SK-N-SH treated with all-trans-retinoic acid at 6 μM for 48 hours (cell line): Measurements from ENCODE around the gene SIM2.

Experiments used
- ATAC-seq: fragments of 200-7000 bp; cut with Tn5 transposase; 3 replicates; pipeline ENCODE4 v1.9.1; 2020; ENCODE audit warnings: mild to moderate bottlenecking, moderate library complexity
- ARNTL ChIP-seq: fragments of 450-650 bp; formaldehyde crosslinking; IDR thresholded peaks from 2 replicates; pipeline ENCODE4 v1.5.0; 2020; ENCODE audit warnings: low read depth, mild to moderate bottlenecking, moderate library complexity, borderline replicate concordance
- BACH2 ChIP-seq: fragments of 250-450 bp; sonication (Bioruptor Pico); IDR thresholded peaks from 2 replicates; pipeline ENCODE4 v1.9.0; 2021; ENCODE audit warnings: mild to moderate bottlenecking, borderline replicate concordance
- CREB5 ChIP-seq: fragments of 250-450 bp; sonication (Bioruptor Pico); IDR thresholded peaks from 2 replicates; pipeline ENCODE4 v1.5.1; 2020; ENCODE audit warnings: low read depth, mild to moderate bottlenecking, moderate library complexity
- CSDC2 ChIP-seq: fragments of 250-450 bp; sonication (Bioruptor Pico); IDR thresholded peaks from 2 replicates; pipeline ENCODE4 v1.5.0; 2020; ENCODE audit warnings: mild to moderate bottlenecking, moderate library complexity
- ESRRG ChIP-seq: fragments of 250-450 bp; sonication (Bioruptor Pico); IDR thresholded peaks from 2 replicates; pipeline ENCODE4 v1.6.1; 2021; ENCODE audit warnings: mild to moderate bottlenecking
- GLIS3 ChIP-seq: fragments of 250-450 bp; sonication (Bioruptor Pico); IDR thresholded peaks from 2 replicates; pipeline ENCODE4 v1.5.0; 2020; ENCODE audit warnings: mild to moderate bottlenecking, moderate library complexity
- ISL1 ChIP-seq: fragments of 250-450 bp; sonication (Bioruptor Pico); IDR thresholded peaks from 2 replicates; pipeline ENCODE4 v2.1.2; 2022; ENCODE audit warnings: mild to moderate bottlenecking, moderate library complexity
- OSR1 ChIP-seq: fragments of 250-450 bp; sonication (Bioruptor Pico); IDR thresholded peaks from 2 replicates; pipeline ENCODE4 v1.8.0; 2022; ENCODE audit warnings: moderate library complexity, mild to moderate bottlenecking, inconsistent platforms
- PATZ1 ChIP-seq: fragments of 250-450 bp; sonication (Bioruptor Pico); IDR thresholded peaks from 2 replicates; pipeline ENCODE4 v1.8.0; 2020; ENCODE audit warnings: mild to moderate bottlenecking, moderate library complexity, borderline replicate concordance
- PPARA ChIP-seq: fragments of 250-450 bp; sonication (Bioruptor Pico); IDR thresholded peaks from 2 replicates; pipeline ENCODE4 v1.5.0; 2020; ENCODE audit warnings: mild to moderate bottlenecking, borderline replicate concordance
- RARB ChIP-seq: fragments of 250-450 bp; sonication (Bioruptor Pico); IDR thresholded peaks from 2 replicates; pipeline ENCODE4 v1.8.0; 2021; ENCODE audit warnings: mild to moderate bottlenecking, moderate library complexity
- TCF4 ChIP-seq: fragments of 250-450 bp; sonication (Bioruptor Pico); IDR thresholded peaks from 2 replicates; pipeline ENCODE4 v1.8.0; 2021; ENCODE audit warnings: mild to moderate bottlenecking, moderate library complexity, borderline replicate concordance
- TOX ChIP-seq: fragments of 250-450 bp; sonication (Bioruptor Pico); IDR thresholded peaks from 2 replicates; pipeline ENCODE4 v1.8.0; 2021; ENCODE audit warnings: mild to moderate bottlenecking, moderate library complexity, borderline replicate concordance
- ZC3H10 ChIP-seq: fragments of 250-450 bp; sonication (Bioruptor Pico); IDR thresholded peaks from 2 replicates; pipeline ENCODE4 v1.5.1; 2021; ENCODE audit warnings: mild to moderate bottlenecking, moderate library complexity
- ZNF565 ChIP-seq: fragments of 450-650 bp; formaldehyde crosslinking; conservative IDR thresholded peaks from 2 replicates; pipeline ENCODE4 v1.5.0; 2020; ENCODE audit warnings: low read depth, mild to moderate bottlenecking, moderate library complexity
- ZNF70 ChIP-seq: fragments of 450-650 bp; formaldehyde crosslinking; IDR thresholded peaks from 2 replicates; pipeline ENCODE4 v1.5.0; 2020; ENCODE audit warnings: mild to moderate bottlenecking, moderate library complexity
- ZNF8 ChIP-seq: fragments of 450-650 bp; formaldehyde crosslinking; IDR thresholded peaks from 2 replicates; pipeline ENCODE4 v1.5.0; 2020; ENCODE audit warnings: mild to moderate bottlenecking, moderate library complexity
- TF ChIP-seq, protein P1 (sequence below): fragments of 250-450 bp; sonication (Bioruptor Pico); IDR thresholded peaks from 2 replicates; pipeline ENCODE4 v1.8.0; 2021; ENCODE audit warnings: low read depth, mild to moderate bottlenecking, moderate library complexity, borderline replicate concordance
- TF ChIP-seq, protein P2 (sequence below): fragments of 250-450 bp; sonication (Bioruptor Pico); IDR thresholded peaks from 2 replicates; pipeline ENCODE4 v1.5.0; 2020; ENCODE audit warnings: mild to moderate bottlenecking, moderate library complexity
- TF ChIP-seq, protein P3 (sequence below): fragments of 250-450 bp; sonication (Bioruptor Pico); IDR thresholded peaks from 2 replicates; pipeline ENCODE4 v1.5.1; 2021; ENCODE audit warnings: mild to moderate bottlenecking, moderate library complexity

The SIM2 gene

GRCh38 chr21:36695671-36696389, 3.1 kb upstream of the SIM2 start:
- ATAC-seq = no peak
- no peak for TF ChIP-seq BACH2 (CRISPR knock-in tag)
- TF ChIP-seq GLIS3 (CRISPR knock-in tag) = no peak
- TF ChIP-seq, protein P1, sequence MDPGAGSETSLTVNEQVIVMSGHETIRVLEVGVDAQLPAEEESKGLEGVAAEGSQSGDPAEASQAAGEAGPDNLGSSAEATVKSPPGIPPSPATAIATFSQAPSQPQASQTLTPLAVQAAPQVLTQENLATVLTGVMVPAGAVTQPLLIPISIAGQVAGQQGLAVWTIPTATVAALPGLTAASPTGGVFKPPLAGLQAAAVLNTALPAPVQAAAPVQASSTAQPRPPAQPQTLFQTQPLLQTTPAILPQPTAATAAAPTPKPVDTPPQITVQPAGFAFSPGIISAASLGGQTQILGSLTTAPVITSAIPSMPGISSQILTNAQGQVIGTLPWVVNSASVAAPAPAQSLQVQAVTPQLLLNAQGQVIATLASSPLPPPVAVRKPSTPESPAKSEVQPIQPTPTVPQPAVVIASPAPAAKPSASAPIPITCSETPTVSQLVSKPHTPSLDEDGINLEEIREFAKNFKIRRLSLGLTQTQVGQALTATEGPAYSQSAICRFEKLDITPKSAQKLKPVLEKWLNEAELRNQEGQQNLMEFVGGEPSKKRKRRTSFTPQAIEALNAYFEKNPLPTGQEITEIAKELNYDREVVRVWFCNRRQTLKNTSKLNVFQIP = no peak
- TF ChIP-seq ISL1 (CRISPR knock-in tag) = no peak
- no peak for TF ChIP-seq ESRRG (CRISPR knock-in tag)
- no peak for TF ChIP-seq ZNF565 (CRISPR knock-in tag)

GRCh38 chr21:36696390-36697059, 2.4 kb upstream of the SIM2 start:
- no peak for ATAC-seq
- TF ChIP-seq ZNF8 = no peak
- TF ChIP-seq, protein P2, sequence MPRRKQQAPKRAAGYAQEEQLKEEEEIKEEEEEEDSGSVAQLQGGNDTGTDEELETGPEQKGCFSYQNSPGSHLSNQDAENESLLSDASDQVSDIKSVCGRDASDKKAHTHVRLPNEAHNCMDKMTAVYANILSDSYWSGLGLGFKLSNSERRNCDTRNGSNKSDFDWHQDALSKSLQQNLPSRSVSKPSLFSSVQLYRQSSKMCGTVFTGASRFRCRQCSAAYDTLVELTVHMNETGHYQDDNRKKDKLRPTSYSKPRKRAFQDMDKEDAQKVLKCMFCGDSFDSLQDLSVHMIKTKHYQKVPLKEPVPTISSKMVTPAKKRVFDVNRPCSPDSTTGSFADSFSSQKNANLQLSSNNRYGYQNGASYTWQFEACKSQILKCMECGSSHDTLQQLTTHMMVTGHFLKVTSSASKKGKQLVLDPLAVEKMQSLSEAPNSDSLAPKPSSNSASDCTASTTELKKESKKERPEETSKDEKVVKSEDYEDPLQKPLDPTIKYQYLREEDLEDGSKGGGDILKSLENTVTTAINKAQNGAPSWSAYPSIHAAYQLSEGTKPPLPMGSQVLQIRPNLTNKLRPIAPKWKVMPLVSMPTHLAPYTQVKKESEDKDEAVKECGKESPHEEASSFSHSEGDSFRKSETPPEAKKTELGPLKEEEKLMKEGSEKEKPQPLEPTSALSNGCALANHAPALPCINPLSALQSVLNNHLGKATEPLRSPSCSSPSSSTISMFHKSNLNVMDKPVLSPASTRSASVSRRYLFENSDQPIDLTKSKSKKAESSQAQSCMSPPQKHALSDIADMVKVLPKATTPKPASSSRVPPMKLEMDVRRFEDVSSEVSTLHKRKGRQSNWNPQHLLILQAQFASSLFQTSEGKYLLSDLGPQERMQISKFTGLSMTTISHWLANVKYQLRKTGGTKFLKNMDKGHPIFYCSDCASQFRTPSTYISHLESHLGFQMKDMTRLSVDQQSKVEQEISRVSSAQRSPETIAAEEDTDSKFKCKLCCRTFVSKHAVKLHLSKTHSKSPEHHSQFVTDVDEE (CRISPR knock-in tag) = no peak
- TF ChIP-seq CREB5 = no peak
- TF ChIP-seq ISL1 (CRISPR knock-in tag) = no peak
- TF ChIP-seq, protein P1 = no peak
- no peak for TF ChIP-seq TCF4 (CRISPR knock-in tag)
- no peak for TF ChIP-seq PPARA (CRISPR knock-in tag)
- TF ChIP-seq TOX (CRISPR knock-in tag) = no peak
- TF ChIP-seq ZC3H10 = no peak
- TF ChIP-seq ARNTL (CRISPR knock-in tag) = no peak
- no peak for TF ChIP-seq ESRRG (CRISPR knock-in tag)
- no peak for TF ChIP-seq PATZ1 (CRISPR knock-in tag)
- TF ChIP-seq, protein P3, sequence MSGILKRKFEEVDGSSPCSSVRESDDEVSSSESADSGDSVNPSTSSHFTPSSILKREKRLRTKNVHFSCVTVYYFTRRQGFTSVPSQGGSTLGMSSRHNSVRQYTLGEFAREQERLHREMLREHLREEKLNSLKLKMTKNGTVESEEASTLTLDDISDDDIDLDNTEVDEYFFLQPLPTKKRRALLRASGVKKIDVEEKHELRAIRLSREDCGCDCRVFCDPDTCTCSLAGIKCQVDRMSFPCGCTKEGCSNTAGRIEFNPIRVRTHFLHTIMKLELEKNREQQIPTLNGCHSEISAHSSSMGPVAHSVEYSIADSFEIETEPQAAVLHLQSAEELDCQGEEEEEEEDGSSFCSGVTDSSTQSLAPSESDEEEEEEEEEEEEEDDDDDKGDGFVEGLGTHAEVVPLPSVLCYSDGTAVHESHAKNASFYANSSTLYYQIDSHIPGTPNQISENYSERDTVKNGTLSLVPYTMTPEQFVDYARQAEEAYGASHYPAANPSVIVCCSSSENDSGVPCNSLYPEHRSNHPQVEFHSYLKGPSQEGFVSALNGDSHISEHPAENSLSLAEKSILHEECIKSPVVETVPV (CRISPR knock-in tag) = no peak
- TF ChIP-seq ZNF70 = no peak
- TF ChIP-seq OSR1 (CRISPR knock-in tag) = no peak
- TF ChIP-seq RARB = no peak
- no peak for TF ChIP-seq ZNF565 (CRISPR knock-in tag)
- TF ChIP-seq GLIS3 (CRISPR knock-in tag) = no peak
- no peak for TF ChIP-seq CSDC2 (CRISPR knock-in tag)
